H1 (cell line): Measurements from ENCODE around the gene P2RX6. TPM values are rescaled to one million over a fixed set of nuclear protein-coding genes. Genes with fewer than 3 reads are reported as not detected.

Experiments used
- BACH1 ChIP-seq: IDR thresholded peaks from 2 replicates; pipeline ENCODE4 v1.6.1; 2012; ENCODE audit warnings: low read length, improper control_type of control experiment
- EZH2 ChIP-seq: fragments of 200-600 bp; sonication (generic); IDR thresholded peaks from 2 replicates; pipeline ENCODE4 v1.7.1; 2012; ENCODE audit warnings: low read depth, mild to moderate bottlenecking, moderate library complexity, low read length, inconsistent platforms; ENCODE audit not compliant: severe bottlenecking
- MAFK ChIP-seq: IDR thresholded peaks from 2 replicates; pipeline ENCODE4 v1.6.1; 2012; ENCODE audit warnings: low read depth, mild to moderate bottlenecking, improper control_type of control experiment, low read length
- RNF2 ChIP-seq: fragments of 200-900, 300-1000 bp; sonication (generic); IDR thresholded peaks from 2 replicates; pipeline ENCODE4 v1.7.1; 2016; ENCODE audit warnings: borderline replicate concordance, low read depth, mild to moderate bottlenecking, antibody characterized with exemption, low read length; ENCODE audit not compliant: poor library complexity, severe bottlenecking; ENCODE audit errors: missing control alignments
- RXRA ChIP-seq: IDR thresholded peaks from 2 replicates; pipeline ENCODE4 v1.6.1; 2011; ENCODE audit warnings: low read depth, mild to moderate bottlenecking, low read length, moderate library complexity; ENCODE audit not compliant: insufficient read depth
- polyA plus RNA-seq, 7 experiments: library from polyadenylated mRNA; depleted of rRNA in 3 of 7; stranded (reverse) in 5 of 7; unstranded in 2 of 7; fragments of >200 nt in 5 of 7; fragments of 200-250 nt in 2 of 7; gene quantifications; 1 replicate in 5 of 7; 2 replicates in 1 of 7; 4 replicates in 1 of 7; pipeline versions ENCODE4 v1.2.1 to v1.2.3, GENCODE V29; 2011 to 2013; ENCODE audit warnings: missing spikeins in 2 of 7, mixed read lengths in 2 of 7
- total RNA-seq: library from RNA; stranded (reverse); fragmentation: NEBNext Ultra II Directional; extraction: Animal tissue kit (Norgen Biotek cat#: 25700); gene quantifications from 2 replicates; pipeline ENCODE4 v1.2.1, GENCODE V29; 2021

The P2RX6 gene
- total and polyA plus RNA-seq, 2 of the 8 experiments (the other 6 are each of a cell fraction or from before 2014, with no cell fraction given): 0.09 TPM; not detected in 1

DNA sequence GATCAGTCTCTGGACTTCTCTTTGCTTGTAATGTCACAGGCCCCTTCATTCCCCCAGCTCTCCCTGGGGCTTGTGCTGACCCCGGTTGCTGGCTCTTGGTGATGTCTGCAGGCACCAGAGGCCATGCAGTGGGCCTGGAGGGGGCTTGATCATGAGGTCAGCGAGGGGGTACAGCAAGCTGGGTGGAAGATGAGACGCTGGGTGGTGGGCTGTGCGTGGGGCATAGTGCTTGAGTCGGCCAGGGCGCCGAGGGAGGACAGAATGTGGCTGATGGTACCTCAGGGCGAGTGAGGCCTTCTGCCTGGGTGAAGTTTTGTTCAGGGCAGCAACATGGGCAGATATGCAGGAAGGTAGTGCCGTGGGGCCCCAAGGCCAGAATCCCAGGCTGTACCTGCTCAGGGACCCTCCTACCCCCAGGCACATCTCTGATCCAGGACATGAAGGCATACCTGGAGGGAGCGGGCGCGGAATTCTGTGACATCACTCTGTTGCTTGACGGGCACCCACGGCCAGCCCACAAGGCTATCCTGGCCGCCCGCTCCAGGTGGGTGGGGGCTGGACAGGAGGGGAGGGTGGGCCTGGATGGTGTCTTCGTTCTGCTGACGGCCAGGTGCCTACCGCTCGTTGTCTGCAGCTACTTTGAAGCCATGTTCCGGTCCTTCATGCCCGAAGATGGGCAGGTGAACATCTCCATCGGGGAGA, 19.5 kb upstream of the P2RX6 start (continued):
- no peak for TF ChIP-seq RXRA
- no peak for TF ChIP-seq BACH1
- TF ChIP-seq RNF2: no peak
- TF ChIP-seq EZH2: no peak
- TF ChIP-seq MAFK: no peak
- TF ChIP-seq, all 59 proteins: peak for 0
